ENCODE measurements around the gene RNASEH2B.

GRCh38 chr13:50941146-50941545 lies 31.6 kb downstream of the RNASEH2B start:
- TF ChIP-seq CTCF (IDR thresholded peaks at IDR 0.05) (no peak), EP300 (IDR thresholded peaks at IDR 0.05; ENCODE audit: low read depth) (no peak)
